Anterior cingulate cortex (tissue), 58 donors: Measurements from ENCODE around the gene ANO4.
"Not testable (repeated sequence)": the region's sequence is repeated elsewhere in the genome, so short reads cannot be mapped to it uniquely, and the experiment has no call there.

Experiments
- DNase-seq, 58 donors: peaks; one replicate each; lab custom pipeline; 2025; lab: John Stamatoyannopoulos, UW

Gene ANO4

DNA sequence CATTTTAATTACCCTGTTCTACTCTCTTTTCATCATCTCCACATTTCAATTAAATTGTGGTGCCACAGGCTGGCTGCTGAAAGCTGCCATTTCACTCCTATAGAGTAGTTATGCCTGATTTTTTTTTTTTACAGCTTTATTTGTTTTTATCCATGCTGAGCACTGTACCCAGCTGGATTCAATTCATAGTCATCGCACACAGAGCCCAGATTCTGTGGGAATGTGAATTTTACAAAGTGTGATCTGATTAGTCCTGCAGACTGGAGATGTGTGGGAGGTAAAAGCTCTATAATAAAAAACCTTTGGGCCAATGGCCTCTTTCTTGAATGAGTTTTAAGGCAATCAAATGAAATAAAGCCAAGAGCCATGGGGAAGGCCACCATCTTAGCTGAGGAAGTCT is 190.2 kb downstream of the ANO4 start:
- no peak for DNase-seq

GRCh38 chr12:100986595-100987547 is 192.3 kb downstream of the ANO4 start:
- DNase-seq: no peak

GRCh38 chr12:100987552-100988521 is 193.3 kb downstream of the ANO4 start:
- DNase-seq: peak in 8 of 58 donors; percentile 0 to 16 (median 4)

- not testable (repeated sequence) for DNase-seq
These were observed 194.9 kb downstream of the ANO4 start for GRCh38 chr12:100989509-100989908.

DNA sequence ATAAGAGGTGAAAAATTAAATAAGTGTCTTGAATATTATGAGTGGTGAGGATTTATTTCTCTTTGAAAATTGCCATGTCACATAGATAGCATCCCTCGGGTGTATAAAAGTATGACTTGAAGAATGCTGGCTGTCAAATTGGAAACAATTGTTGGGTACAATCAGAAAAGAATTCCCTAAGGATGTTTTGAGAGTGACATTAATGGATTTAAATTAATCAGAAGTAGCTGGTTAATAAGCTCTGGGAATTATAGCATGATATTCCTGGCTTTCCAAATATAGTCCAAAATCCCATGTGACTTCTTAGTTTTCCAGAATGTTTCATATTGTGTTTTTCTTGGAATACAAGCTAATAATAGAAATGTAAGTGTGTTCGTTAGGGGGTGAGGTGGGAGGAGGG is 196.5 kb downstream of the ANO4 start:
- no peak for DNase-seq

DNA sequence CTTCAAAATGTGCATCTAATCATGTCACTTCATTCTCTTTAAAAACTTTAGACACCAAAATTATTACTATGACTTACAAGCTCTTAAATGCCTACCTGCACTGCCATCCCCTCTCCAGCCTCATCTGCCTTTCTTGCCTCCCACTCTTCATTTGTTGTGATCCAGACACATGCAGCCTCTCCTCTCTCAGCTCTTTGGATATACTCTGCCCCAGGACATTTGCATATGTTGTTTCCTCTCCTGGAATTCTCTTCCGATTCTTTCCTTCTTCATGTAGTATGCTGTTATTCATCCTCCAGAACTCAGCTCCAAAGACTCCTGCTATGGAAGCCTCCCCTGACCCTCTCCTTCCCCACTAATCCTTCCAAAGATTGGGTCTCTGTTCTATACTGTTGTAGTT is 197.6 kb downstream of the ANO4 start:
- no peak for DNase-seq

GRCh38 chr12:100993916-100994450 is 199.4 kb downstream of the ANO4 start:
- no peak for DNase-seq

DNA sequence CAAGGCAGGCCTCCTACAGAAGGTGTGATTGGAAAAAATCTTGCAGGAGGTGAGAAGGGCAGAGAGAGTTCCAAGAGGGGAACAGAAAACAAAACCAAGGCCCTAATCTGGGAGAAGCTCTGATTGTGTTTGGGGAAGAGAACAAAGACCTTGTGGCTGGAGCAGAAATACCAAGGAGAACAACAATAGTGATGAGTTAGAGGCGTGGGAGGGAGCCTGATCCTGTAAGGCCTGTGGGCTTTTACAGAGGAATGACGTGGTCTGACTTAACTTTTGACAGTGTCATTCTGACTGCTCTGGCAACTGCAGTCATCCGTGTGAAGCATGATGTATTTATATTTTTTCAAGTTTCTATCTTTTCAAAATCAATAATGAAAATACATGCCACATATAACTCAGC is 200.6 kb downstream of the ANO4 start:
- DNase-seq: no peak

DNA sequence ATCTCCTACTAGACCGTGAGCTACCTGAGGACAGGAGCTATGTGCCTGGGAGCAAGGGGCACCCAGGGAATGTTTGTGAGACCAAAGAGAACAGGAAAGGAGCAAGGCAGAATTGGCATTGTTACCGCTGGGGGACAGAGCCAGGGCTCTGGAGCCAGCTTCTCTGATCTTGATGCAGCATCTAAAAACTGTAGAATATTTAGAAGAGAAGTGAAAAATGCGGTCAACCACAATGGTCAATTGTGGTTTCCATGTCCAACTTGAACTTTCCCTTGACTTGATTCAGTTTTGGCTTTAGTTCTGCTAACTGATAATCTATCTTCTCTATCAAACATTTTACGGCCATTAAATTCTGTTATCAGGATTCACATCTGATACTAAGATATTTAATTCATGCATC is 201.2 kb downstream of the ANO4 start:
- DNase-seq: no peak

DNA sequence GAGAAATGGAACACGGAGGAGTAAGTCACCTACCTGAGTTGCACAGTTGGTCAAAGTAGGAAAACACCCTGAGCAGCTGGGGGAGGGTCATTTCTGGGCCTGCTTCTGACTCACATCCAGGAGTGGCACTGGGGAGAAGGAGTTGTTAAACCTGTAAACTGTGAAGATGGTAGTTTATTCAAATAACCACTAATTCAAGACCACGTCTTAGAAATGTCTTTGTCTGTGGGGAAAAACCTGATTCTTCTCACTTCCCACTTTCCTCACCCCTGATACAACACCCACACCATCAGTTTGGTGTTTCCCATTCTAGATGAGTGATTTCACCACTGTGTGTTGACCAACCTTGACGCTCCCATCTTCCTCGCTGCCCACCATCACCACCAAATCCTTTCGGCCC is 207.1 kb downstream of the ANO4 start:
- DNase-seq: no peak

DNA sequence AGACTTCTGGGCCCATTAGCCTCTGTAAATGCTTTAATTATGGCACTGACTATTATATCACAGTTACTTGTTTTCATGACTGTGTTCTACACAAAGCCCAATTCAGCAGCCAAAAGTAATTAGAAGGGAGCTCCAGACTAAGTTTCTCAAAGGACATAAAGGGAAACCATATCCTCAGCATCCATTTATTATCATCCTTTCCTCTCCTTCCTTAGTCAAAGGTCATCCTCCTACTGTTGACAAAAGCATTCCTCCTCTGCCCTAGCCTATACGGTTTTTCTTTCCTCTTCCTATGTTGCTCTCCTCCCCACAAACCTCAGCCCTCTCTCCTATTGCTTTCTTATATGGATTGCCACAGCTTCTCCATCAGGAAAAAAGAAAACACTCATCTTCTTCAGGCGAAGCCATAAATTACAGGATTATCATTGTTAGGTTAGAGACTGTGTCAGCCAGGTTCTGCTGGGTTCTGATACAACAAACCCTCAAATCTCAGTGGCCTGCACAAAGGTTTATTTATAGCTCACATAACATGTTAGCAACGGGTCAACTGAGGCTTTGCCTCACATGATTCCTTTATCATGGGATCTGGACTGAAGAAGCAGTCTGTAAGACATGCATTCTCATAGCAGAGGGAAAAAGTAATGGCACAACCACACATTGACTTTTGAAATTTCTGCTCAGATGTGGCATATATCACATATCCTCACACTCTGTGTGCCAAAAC is 208.3 kb downstream of the ANO4 start:
- no peak for DNase-seq

GRCh38 chr12:101004898-101005297 is 210.3 kb downstream of the ANO4 start:
- no peak for DNase-seq

GRCh38 chr12:101009274-101009673 is 214.7 kb downstream of the ANO4 start:
- DNase-seq: no peak

DNA sequence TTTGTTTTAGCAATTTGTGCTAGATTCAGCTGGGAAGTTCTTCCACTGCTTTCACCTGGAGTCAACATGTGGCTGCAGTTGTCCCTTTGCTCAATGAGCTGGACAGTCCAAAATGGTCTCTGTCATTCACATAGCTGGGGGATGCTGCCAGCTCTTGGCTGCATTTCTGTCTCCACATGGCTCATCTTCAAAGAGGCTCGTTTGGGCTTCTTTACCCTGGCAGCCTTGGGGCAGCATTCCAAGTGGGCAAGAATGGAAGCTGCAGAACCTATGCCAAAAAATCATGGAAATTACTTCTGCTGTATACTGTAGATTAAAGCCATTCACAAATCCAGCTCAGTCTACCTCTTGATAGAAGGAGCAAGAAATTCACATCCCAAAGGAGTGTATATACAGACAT is 216.3 kb downstream of the ANO4 start:
- peak in 4 of 58 donors; percentile 3 to 6 (median 4) for DNase-seq

DNA sequence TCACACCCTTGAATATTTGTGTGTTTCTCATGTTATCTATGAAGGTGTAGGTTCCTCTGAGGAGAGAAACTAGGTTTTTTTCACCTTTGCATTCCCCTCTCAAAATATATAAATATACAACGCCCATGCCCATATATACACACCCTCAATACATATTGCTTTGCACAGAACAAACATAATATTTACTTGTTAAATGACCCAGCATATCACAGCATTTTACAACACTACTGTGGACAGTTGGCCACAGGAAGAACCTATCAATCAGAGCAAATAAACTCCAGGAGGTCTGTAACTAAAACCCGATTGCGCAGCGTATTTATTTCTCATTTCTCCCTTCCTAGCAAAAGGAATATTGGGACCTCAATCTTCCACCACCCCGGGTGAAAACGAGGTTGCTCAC is 219.4 kb downstream of the ANO4 start:
- no peak for DNase-seq

DNA sequence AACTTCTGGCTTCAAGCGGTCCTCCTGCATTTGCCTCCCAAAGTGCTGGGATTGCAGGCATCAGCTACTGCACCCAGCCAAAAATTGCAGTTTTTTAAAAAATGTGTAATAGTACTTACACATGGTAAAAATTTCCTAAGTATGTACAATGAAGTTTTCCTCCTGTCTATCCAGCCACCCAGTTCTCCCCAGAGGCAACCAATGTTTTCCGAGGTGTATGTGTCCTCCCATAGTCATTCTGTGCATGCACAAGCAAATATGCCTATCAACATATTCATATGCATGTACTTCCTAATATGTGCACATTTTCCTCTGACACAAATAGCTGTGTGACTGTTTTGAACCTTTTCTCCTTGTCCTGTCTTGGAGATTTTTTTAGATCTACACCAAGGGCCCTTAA is 220.5 kb downstream of the ANO4 start:
- no peak for DNase-seq

DNA sequence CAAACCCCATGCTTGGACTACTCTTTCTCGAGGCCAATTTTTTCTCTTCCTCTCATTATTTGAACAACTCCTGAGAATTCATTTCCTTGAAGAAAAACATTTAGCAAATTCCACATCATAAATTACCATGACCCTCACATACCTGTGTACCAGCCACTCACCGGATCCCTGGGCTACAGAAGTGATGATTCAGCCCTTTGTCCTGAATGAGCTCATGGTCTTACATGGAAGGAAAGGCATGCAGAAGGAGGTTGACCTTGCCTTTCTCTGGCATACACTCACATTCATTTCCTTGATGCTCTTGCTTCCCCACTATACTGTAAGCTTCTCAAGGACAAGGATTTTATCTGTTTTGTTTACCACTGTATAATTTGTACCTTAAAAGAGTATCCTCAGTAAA is 224.0 kb downstream of the ANO4 start:
- no peak for DNase-seq

DNA sequence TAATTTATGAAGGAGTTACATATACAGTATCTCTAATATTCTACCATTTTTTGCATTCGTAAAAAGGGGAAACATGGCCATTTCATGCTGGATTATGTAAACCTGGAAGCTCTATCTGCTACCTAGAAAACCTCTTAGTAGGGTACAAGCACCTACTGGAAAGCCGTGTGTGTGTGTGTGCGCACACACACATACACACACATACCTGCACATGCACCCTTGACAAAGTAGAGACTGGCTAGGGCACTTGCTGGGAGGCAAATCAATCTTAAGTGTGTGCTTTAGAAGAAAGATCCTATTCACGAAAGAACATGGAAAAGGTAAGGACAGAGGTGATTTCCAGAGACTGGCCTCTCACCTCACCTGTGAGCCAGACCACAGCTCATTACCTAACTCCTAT is 224.6 kb downstream of the ANO4 start:
- no peak for DNase-seq

GRCh38 chr12:101019667-101020066 is 225.1 kb downstream of the ANO4 start:
- DNase-seq: no peak

GRCh38 chr12:101021442-101021841 is 226.9 kb downstream of the ANO4 start:
- DNase-seq: no peak
